Activated CD4-positive, alpha-beta T cell treated with anti-CD3 and anti-CD28 coated beads, Interleukin-2, amount 50 U/mL, for 1 hour (primary cell): ENCODE measurements around the gene ZNF143.
"Not testable (repeated sequence)": the region's sequence is repeated elsewhere in the genome, so short reads cannot be mapped to it uniquely, and the experiment has no call there.

Experiments
- DNase-seq: peaks from one replicate; pipeline ENCODE4 v3.0.0-alpha.2; 2020

ZNF143 gene

DNA sequence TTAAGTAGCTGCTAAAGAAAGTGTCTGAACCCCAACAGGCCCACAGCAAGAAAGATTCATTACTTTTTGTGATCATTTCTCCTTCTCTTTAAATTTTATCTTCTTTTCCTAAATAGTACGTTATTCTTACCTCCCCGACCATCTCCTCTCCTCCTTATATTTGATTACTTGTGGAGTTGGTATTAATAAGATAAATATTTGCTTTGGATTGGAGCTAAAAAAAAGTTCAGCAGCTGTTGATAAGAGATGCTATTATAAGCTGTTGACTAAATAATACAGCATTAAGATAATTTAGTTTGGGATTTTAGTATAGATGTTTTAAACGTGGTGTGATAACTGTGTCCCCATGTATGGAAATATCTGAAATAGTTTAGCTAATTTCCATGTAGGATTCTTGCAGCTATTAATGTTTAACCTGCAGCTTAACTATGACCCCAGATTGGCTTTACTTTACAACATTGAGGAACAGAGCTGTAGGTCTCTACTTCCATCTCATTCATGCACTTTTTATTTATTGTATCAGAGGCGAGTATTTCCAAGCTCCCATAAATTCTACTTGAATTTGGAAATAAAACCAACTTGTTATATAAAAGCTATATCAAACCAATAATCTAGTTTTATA, 37.8 kb downstream of the ZNF143 start:
- DNase-seq: no peak

DNA sequence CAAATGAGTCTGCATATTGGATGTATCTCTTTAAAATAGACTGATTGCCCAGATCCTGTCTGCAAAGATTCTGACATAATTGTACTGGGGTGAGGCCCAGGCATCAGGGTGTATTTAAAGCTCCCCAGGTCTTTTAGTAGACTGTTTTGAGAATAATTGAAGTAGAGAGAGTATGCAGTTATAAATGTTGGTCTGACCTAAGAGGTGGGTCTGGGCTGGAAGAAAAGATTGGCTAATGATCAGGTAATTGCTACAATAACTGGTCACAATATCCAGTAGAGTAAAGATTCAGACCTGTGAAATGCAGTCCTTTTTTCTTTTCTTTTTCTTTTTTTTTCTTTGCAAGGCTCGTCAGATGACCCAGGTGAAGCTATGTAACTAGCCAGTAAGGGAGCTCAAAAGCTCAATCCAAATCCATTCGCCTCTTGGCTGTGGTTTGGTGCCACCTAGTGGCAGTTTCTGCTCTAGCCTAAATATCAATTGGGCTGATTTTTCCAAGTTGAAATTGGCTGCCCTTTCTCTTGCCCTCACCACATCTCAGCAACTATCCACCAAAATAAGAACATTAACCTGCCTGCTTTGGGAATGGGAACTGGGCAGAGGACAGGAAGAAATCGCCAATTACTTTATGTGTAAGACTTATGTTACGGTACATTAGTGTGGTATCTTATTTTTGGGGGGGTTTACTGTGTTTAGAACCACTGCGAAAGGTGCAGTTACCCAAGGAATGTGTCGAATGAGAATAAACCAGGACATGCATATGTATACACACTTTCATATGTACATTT, 45.9 kb downstream of the ZNF143 start:
- peak; percentile 74 for DNase-seq

- no peak for DNase-seq
These were observed 46.4 kb downstream of the ZNF143 start for GRCh38 chr11:9507277-9507580.

- no peak for DNase-seq
These were observed 48.2 kb downstream of the ZNF143 start for GRCh38 chr11:9509041-9509440.

DNA sequence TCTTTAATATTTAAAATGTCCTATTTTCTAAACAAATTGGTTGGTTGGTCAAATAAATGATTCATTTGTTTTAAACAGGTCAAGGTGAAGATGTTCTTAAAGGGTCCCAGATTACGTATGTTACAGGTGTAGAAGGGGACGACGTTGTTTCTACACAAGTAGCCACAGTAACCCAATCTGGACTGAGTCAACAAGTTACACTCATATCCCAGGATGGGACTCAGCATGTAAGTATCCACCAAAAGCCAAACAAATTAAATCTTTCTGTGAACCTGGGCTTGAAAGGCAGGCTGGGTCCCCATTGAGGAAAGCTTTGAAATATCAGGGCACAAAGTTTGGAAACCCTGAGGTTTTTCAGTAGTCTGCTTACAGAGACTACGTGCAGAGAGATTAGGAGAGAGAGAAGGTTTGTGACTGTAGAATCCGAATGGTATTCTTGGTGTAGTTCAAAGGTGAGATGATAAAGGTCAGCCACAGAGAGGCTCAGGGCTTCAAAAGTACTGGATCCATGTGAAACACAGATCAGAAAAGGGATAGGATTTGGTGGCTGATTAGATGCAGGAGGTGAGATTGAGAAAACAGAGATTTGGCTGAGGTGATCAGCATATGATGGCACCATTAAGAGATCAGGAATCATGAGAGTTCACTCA, 51.7 kb downstream of the ZNF143 start:
- DNase-seq: no peak

DNA sequence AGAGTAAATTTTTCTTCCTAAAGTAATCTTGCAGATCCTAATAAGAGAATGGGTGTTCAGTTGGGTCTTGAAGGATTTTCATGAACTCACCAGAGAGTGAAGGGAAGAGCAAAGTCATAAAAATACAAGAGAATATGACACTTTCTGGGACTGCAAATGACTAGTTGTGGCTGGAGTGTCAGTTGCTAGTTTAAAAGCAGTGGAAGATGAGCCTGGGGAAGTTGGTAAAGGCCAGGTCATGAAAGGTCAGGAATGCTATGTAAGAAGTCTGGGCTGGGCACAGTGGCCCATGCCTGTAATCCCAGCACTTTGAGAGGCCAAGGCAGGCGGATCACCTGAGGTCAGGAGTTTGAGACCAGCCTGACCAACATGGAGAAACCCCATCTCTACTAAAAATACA, 53.8 kb downstream of the ZNF143 start:
- DNase-seq: not testable (repeated sequence)

DNA sequence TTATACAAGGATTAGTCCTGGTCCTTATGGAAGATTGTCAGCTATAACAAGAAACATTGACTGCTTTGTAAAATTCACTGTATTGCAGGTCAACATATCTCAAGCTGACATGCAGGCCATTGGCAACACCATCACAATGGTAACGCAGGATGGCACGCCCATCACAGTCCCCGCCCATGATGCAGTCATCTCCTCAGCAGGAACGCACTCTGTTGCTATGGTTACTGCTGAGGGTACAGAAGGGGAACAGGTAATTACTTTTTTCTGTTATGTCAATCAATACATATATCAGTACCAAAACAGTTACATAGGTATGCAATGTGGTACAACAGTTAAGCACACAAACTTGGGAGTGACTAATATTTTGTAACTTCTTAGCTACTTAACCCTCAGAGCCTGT, 55.3 kb downstream of the ZNF143 start:
- DNase-seq: no peak

GRCh38 chr11:9518835-9519410, 58.1 kb downstream of the ZNF143 start:
- no peak for DNase-seq

- no peak for DNase-seq
These were observed 63.2 kb downstream of the ZNF143 start for GRCh38 chr11:9524001-9524400.

DNA sequence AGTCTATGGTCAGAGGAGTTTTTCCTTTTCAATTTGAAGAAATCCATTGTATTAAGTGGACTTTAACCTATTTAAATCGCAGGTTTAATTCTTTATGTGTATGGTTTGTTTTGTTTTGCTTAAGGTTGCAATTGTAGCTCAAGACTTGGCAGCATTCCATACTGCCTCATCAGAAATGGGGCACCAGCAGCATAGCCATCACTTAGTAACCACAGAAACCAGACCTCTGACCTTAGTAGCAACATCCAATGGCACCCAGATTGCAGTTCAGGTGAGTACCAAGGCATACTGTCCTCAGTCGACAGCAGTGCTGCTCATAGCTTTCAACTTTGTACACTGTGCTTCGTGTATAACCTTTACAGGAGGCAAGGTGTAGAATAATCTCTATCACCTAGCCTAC, 64.3 kb downstream of the ZNF143 start:
- no peak for DNase-seq

DNA sequence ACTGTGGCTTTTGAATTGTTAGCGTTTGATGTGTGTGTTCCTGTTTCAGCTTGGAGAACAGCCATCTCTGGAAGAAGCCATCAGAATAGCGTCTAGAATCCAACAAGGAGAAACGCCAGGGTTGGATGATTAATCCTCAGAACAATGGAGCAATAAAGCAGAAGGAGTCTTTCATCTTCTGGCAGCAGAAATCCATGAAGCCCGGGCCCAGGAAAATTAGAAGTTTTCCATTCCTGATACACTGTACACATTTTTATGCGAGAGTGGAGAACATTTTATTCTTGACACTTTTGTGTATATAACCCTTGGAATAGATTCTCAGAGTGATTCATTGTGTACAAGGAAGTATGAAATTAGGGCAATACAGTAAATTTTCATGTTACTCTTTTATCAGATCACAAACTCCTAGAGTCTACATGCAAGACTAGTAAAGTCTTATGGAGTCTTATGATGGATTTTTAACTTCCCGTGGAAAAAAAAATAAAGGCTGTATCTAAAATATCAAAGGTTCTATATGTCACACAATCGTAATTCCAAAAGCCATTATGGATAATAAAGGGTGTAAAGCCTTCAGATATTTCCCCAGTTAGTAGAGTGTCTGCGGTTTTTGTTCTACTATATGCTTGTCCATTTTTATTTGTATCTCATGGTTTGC, 66.8 kb downstream of the ZNF143 start:
- no peak for DNase-seq

- no peak for DNase-seq
These were observed 67.3 kb downstream of the ZNF143 start for GRCh38 chr11:9528136-9528501.

GRCh38 chr11:9528573-9529333, 67.9 kb downstream of the ZNF143 start:
- no peak for DNase-seq

- no peak for DNase-seq
These were observed 68.5 kb downstream of the ZNF143 start for GRCh38 chr11:9529334-9529650.

- DNase-seq: no peak
These were observed 69.3 kb downstream of the ZNF143 start for GRCh38 chr11:9530020-9530621.

- DNase-seq: no peak
These were observed 70.3 kb downstream of the ZNF143 start for GRCh38 chr11:9530901-9531625.

GRCh38 chr11:9533058-9533457, 72.2 kb downstream of the ZNF143 start:
- DNase-seq: no peak

DNA sequence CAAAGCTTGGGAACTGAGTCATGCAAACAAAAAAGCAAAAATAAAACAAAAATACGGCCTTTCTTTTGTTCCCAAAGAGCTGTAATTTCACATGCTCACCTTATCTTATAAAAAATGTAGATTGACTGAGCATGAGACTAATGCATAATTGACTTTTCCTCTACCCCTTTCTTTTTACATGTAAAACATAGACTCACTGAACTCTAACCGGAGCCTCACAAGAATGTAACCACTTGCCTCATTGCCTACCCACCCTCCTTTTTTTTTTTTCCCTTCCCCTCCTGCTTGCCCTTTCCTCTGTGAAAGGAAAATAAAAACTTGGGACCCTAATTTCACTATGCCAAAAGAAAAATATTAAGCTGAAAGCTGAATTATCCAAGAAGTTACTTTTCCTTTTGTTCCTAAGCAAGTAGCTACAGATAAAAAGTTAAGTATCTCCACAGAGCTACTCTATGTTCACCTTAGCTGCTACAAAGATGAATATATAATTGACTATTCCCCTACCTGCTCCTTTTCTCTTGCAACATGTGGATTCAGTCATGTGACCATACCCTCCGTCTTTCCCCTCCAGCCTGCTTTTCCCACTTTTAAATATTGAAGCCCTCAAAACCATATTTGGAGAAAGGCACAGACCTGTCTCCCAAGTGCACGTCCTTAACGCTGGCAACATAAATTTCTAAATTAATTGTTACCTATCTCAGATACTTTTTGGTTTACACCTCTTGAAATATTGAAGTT, 73.1 kb downstream of the ZNF143 start:
- DNase-seq: no peak

- DNase-seq: peak; percentile 80
These were observed 74.5 kb downstream of the ZNF143 start for GRCh38 chr11:9535189-9535781.

DNA sequence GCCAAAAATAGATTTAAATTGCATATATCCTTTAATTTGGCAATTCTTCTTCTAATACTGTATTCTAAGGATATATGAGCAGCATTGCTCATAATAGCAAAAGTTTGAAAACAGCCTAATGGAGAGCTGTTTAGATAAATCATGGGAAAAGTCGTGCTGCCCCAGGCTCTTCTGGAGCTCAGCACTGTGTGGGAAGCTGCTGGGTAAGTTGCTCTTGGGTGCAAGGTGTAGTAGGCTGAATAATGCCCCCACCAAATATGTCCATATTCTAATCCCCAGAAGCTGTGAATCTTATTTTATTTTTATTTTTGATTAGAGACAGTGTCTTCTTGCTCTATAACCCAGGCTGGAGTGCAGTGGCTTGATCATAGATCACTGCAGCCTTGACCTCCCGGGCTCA, 77.7 kb downstream of the ZNF143 start:
- DNase-seq: no peak

- DNase-seq: not testable (repeated sequence)
These were observed 88.4 kb downstream of the ZNF143 start for GRCh38 chr11:9549216-9549615.
